Karpas-422 (cell line): ENCODE results near the gene MYL12B. TPM values are rescaled to one million over a fixed set of nuclear protein-coding genes. Genes with fewer than 3 reads are reported as not detected.

Experiments used
- DNase-seq: peaks from one replicate; pipeline ENCODE4 v3.0.0-alpha.2; 2015
- H2AFZ ChIP-seq: fragments of 200-600 bp; sonication (generic); 2 replicates; pipeline ENCODE4 v1.6.1; 2014; ENCODE audit warnings: antibody characterized with exemption, low read length, mixed read lengths
- H3K27ac ChIP-seq: fragments of 200-600 bp; sonication (generic); 2 replicates; pipeline ENCODE4 v1.5.1; 2014; ENCODE audit warnings: mild to moderate bottlenecking, low read length, moderate library complexity
- H3K27me3 ChIP-seq: fragments of 200-600 bp; sonication (generic); 2 replicates; pipeline ENCODE4 v1.6.1; 2014; ENCODE audit warnings: low read length, mixed read lengths
- H3K36me3 ChIP-seq: fragments of 200-600 bp; sonication (generic); 2 replicates; pipeline ENCODE4 v1.6.1; 2014; ENCODE audit warnings: low read length, mixed read lengths; ENCODE audit not compliant: insufficient read depth
- H3K4me1 ChIP-seq: fragments of 200-600 bp; sonication (generic); 2 replicates; pipeline ENCODE4 v1.6.1; 2014; ENCODE audit warnings: mild to moderate bottlenecking, low read length, mixed read lengths
- H3K4me2 ChIP-seq: fragments of 200-600 bp; sonication (generic); 2 replicates; pipeline ENCODE4 v1.6.1; 2014; ENCODE audit warnings: low read length, low read depth, mild to moderate bottlenecking; ENCODE audit not compliant: poor library complexity, severe bottlenecking
- H3K4me3 ChIP-seq: fragments of 200-600 bp; sonication (generic); 2 replicates; pipeline ENCODE4 v1.5.1; 2014; ENCODE audit warnings: mild to moderate bottlenecking, antibody characterized with exemption, low read length, mixed read lengths
- H3K79me2 ChIP-seq: fragments of 200-600 bp; sonication (generic); 2 replicates; pipeline ENCODE4 v1.6.1; 2014; ENCODE audit warnings: mild to moderate bottlenecking, low read length, mixed read lengths
- H3K9ac ChIP-seq: fragments of 200-600 bp; sonication (generic); 2 replicates; pipeline ENCODE4 v1.6.0; 2014; ENCODE audit warnings: low read length
- H3K9me2 ChIP-seq: fragments of 200-600 bp; sonication (generic), shearing (Covaris generic); replicated peaks from 2 replicates; pipeline ENCODE4 v1.6.0; 2014; ENCODE audit warnings: mild to moderate bottlenecking, low read length, moderate library complexity; ENCODE audit not compliant: insufficient read depth
- H3K9me3 ChIP-seq: fragments of 300-700, 200-600 bp; sonication (generic); 2 replicates; pipeline ENCODE4 v1.6.1; 2014; ENCODE audit warnings: low read length, mixed read lengths
- H4K20me1 ChIP-seq: fragments of 200-600 bp; sonication (generic); 2 replicates; pipeline ENCODE4 v1.6.1; 2014; ENCODE audit warnings: mild to moderate bottlenecking, antibody characterized with exemption, low read length, low read depth; ENCODE audit not compliant: insufficient read depth
- total RNA-seq: library from RNA; depleted of rRNA; stranded (reverse); fragments of >200 nt; shearing (Covaris generic); gene quantifications from 2 replicates; pipeline ENCODE4 v1.2.3, GENCODE V29; 2014; ENCODE audit warnings: low replicate concordance

The MYL12B gene
- total RNA-seq, 1 experiment from 2014 or later: 254 TPM

DNA sequence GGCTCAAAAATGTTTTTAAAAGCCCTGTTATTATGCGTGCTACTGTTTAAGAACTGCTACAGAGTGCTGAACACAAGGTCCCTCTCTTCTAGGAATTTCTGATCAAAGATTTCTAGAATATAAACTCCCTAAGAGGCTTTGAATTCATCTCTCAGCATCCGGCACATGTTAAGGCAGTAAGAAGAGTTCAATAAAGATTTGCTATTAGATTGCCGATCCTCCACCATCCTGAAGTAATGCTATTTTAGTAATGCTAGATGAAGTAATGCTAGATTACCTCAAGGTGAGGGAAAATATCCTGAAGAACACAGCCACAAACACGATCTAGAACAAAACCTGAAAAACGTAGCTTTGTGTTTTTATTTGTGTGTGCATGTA, 949 bp upstream of the MYL12B start:
- Histone ChIP-seq H2AFZ (peak overlapping the region; percentile 70), H3K27ac (peak overlapping the region; percentile 84), H3K4me3 (peak overlapping the region; percentile 87), H3K9me3 (no peaks in the 10 kb centered on the region), H3K4me1 (peaks cover 53% of the 10 kb centered on the region), H3K27me3 (no peaks in the 10 kb centered on the region), H3K9ac (peak overlapping the region; percentile 92), H3K4me2 (peak overlapping the region; percentile 85), H3K36me3 (peaks cover 11% of the 10 kb centered on the region; the same call in 1 of the 2 replicates), H3K79me2 (peaks cover 57% of the 10 kb centered on the region), H3K9me2 (no peaks in the 10 kb centered on the region), H4K20me1 (peaks cover 25% of the 10 kb centered on the region)
- DNase-seq: no peak

DNA sequence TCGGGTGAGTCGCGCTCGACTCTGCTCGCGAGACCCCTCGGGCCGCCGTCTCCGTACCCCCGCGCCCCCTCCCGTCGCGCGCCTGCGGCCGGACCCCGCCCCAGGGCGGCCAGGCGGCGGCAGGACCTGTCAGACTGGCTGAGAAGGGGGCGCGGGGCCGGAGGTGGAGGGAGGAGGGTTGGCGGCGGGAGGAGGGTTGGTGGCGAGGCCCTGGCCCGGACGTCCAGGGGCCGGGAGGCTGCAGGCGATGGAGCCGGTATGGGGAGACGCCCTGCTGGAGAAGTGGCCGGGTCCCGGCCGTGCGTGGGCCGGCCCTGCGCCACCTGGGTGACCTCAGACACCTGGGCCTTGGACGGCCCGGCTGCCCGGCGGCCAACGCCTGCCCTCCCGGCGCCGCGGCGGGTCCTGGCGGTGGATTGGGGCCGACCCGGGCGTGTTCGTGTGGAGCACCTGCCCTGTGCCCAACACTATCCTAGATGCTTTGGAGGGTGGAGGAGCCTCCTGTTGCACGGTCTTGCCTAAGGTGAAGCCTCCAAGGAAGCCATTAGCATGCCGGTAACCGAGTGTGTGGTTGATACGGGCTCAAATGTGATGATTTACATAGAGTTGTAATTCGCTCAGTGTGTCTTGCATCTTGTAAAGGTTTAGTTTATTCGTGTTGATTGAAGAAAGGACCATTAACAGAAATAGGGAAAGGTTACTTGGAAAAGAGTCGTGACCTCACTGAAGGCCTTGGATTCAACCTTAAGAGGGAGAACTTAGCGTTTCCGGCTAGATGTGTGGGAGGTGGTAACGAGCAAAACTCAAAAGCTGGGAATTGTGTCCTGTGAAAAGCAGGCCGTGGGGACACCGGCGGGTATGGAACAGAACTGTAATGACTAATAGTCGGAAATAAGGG, 550 bp downstream of the MYL12B start:
- no peaks in the 10 kb centered on the region; the same call in 1 of the 2 replicates for H3K36me3 ChIP-seq
- peak; percentile 65 for DNase-seq

DNA sequence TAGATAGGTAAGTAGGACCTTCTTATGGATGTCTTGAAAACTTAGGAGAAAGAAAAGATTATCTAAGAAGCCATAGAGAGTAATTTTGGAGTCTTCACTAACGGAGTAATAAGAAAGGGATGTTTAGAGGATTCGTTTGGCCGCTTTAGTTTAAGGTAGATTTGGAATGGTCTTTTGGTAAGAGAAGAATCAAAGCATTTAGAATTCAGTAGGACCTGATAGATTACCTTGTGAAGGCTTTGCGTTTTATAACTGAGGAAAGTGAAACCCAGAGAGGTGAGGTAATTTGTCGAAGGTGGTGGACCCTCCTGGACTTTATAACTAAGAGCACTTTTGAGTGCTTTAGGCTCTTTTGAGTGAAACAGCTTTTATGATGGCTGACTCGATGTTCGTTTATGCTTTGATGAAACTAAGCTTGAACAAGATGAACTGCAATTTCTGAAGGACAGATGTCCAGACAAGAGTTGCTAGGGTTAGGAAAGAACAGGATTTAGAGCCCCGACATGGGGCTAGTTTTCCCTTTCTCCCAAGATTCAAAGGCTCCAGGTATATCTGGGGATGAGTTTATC, 1.3 kb downstream of the MYL12B start:
- Histone ChIP-seq H2AFZ (no peak overlapping the region), H3K36me3 (no peaks in the 10 kb centered on the region; the same call in 1 of the 2 replicates), H3K79me2 (peaks cover 79% of the 10 kb centered on the region), H3K9ac (peak overlapping the region; percentile 92), H3K9me3 (no peaks in the 10 kb centered on the region), H4K20me1 (peaks cover 36% of the 10 kb centered on the region), H3K27me3 (no peaks in the 10 kb centered on the region), H3K27ac (peak overlapping the region; percentile 84; the same call in 1 of the 2 replicates), H3K4me2 (peak overlapping the region; percentile 85), H3K4me3 (peak overlapping the region; percentile 87), H3K9me2 (no peaks in the 10 kb centered on the region), H3K4me1 (peaks cover 64% of the 10 kb centered on the region)
- no peak for DNase-seq

More for the DNA sequence above, 550 bp downstream of the MYL12B start:
- no peaks in the 10 kb centered on the region for H3K9me2 ChIP-seq
- H3K9ac ChIP-seq: peak overlapping the region; percentile 92
- H3K9me3 ChIP-seq: no peaks in the 10 kb centered on the region
- peak overlapping the region; percentile 87 for H3K4me3 ChIP-seq
- peak overlapping the region; percentile 84 for H3K27ac ChIP-seq
- peaks cover 57% of the 10 kb centered on the region for H3K4me1 ChIP-seq
- no peaks in the 10 kb centered on the region for H3K27me3 ChIP-seq
- H2AFZ ChIP-seq: peak overlapping the region; percentile 70; the same call in 1 of the 2 replicates
- peak overlapping the region; percentile 85 for H3K4me2 ChIP-seq
- peaks cover 33% of the 10 kb centered on the region for H4K20me1 ChIP-seq
- peaks cover 72% of the 10 kb centered on the region for H3K79me2 ChIP-seq

DNA sequence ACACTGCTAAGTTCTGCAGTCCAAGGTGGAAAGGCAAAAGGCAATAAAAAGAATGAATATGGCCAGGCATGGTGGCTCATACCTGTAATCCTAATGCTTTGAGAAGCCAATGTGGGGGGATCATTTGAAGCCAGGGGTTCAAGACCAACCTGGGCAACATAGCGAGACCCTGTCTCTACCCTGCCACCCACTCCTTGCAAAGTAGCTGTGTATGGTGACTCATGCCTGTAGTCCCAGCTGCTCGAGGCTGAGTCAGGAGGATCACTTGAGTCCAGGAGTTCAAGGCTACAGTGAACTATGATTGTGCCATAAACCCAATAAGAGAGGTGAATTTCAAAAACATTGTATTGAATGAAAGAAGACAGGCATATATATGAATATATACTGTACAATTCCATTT, 2.4 kb downstream of the MYL12B start:
- DNase-seq: no peak
- H3K4me3 ChIP-seq: peak overlapping the region; percentile 8; the same call in 1 of the 2 replicates
- no peaks in the 10 kb centered on the region for H3K9me2 ChIP-seq
- no peak overlapping the region for H3K9ac ChIP-seq
- H3K36me3 ChIP-seq: no peaks in the 10 kb centered on the region
- H3K9me3 ChIP-seq: no peaks in the 10 kb centered on the region
- no peak overlapping the region for H3K27ac ChIP-seq
- H3K4me2 ChIP-seq: peak overlapping the region; percentile 85
- no peaks in the 10 kb centered on the region for H3K27me3 ChIP-seq
- peaks cover 46% of the 10 kb centered on the region for H4K20me1 ChIP-seq
- no peak overlapping the region for H2AFZ ChIP-seq
- peaks cover 68% of the 10 kb centered on the region for H3K4me1 ChIP-seq
- peaks cover 91% of the 10 kb centered on the region for H3K79me2 ChIP-seq

DNA sequence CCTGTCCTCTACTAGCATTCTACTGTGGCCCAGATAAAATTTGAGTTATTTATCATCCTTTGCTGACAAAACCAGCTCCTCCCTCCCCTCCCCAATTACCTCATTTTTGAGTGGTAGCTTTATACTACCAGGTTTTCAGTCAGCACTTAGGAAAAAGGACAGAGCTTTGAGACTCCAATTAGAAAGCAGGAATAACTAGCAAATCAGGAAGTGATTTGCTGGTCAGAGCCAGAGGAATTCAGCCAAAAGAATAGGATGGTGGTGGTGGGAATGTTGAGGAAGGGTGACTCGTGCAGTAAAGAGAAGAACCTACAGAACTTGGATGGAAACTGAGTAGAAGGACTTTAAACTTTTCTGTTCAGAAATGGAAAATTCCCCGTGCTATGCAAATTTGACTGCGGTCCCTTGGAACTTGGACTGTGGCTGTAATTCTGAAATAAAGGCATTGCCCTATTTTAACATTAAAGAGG, 3.7 kb downstream of the MYL12B start:
- Histone ChIP-seq H3K4me1 (peaks cover 56% of the 10 kb centered on the region), H3K27ac (no peak overlapping the region), H4K20me1 (peaks cover 51% of the 10 kb centered on the region)

DNA sequence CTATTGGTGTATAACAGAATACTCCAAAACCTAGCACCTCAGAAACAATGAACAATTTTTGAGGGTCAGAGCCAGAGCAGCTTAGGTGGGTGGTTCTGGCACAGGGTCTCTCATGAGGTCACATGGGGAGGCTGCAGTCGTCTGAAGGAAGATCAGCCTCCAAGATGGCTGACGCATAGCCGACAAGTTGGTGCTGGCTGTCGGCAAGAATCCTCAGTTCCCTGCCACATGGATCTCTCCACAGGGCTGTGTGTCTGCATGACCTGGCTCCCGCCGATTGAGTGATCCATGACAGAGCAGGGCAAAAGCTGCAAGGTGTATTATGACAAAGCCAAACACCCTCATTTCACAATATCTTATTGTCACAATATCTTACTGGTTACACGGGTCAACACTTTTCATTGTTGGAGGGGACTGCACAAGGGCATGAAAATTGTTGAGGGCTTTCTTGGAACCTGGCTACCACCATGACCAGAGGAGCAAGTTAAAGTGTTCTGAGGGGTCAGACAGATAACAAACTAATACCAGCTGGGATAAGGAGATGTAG, 4.2 kb downstream of the MYL12B start:
- H3K79me2 ChIP-seq: peaks cover 99% of the 10 kb centered on the region
- H3K4me2 ChIP-seq: peak overlapping the region; percentile 34
- H3K4me1 ChIP-seq: peaks cover 53% of the 10 kb centered on the region
- H3K27me3 ChIP-seq: no peaks in the 10 kb centered on the region
- DNase-seq: no peak
- H3K27ac ChIP-seq: no peak overlapping the region
- no peak overlapping the region for H3K4me3 ChIP-seq
- H3K36me3 ChIP-seq: no peaks in the 10 kb centered on the region
- no peak overlapping the region for H2AFZ ChIP-seq
- H3K9ac ChIP-seq: no peak overlapping the region
- H4K20me1 ChIP-seq: peaks cover 56% of the 10 kb centered on the region
- no peaks in the 10 kb centered on the region for H3K9me3 ChIP-seq
- H3K9me2 ChIP-seq: no peaks in the 10 kb centered on the region

More for the DNA sequence above, 3.7 kb downstream of the MYL12B start:
- Histone ChIP-seq H3K27me3 (no peaks in the 10 kb centered on the region), H3K79me2 (peaks cover 99% of the 10 kb centered on the region), H2AFZ (no peak overlapping the region), H3K4me2 (peak overlapping the region; percentile 34), H3K36me3 (no peaks in the 10 kb centered on the region), H3K9me2 (no peaks in the 10 kb centered on the region), H3K9me3 (no peaks in the 10 kb centered on the region), H3K9ac (no peak overlapping the region), H3K4me3 (no peak overlapping the region)
- DNase-seq: no peak

DNA sequence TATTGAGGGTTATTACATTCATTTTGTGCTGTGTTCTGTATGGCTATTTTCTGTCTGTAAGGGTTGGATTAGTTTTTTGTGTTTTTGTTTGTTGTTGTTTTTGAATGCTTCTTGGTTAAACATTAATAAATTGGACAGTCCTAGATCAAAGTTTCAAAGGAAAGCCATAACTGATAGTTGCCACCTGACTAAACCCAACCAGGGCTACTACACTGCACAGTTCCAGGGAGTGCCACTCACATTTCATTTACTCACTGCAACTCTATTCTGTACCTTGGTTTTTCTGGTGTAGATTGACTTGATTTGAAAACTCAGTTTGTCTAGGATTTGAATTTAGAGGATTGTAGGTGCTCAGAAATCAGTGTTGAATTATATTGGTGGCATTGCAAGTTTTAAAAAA, 6.4 kb downstream of the MYL12B start:
- Histone ChIP-seq H3K4me2 (no peak overlapping the region), H3K4me3 (no peak overlapping the region), H3K9me3 (no peaks in the 10 kb centered on the region), H3K36me3 (no peaks in the 10 kb centered on the region), H4K20me1 (peaks cover 56% of the 10 kb centered on the region), H3K27me3 (no peaks in the 10 kb centered on the region), H3K9ac (no peak overlapping the region), H3K9me2 (no peaks in the 10 kb centered on the region), H3K79me2 (peaks cover 100% of the 10 kb centered on the region), H3K27ac (0 out of 2 replicates have a peak overlapping the region, but pooled peaks have one; percentile 15), H2AFZ (no peak overlapping the region), H3K4me1 (peaks cover 52% of the 10 kb centered on the region)
- DNase-seq: no peak
